HepG2 (cell line): Measurements from ENCODE around the gene CCDC177. TPM values are rescaled to one million over a fixed set of nuclear protein-coding genes. Genes with fewer than 3 reads are reported as not detected.

Source experiments
- ARID3A ChIP-seq: IDR thresholded peaks from 2 replicates; pipeline ENCODE4 v1.6.1; 2012; ENCODE audit warnings: low read depth, low read length, improper control_type of control experiment
- FOXJ3 ChIP-seq: sonication (generic); formaldehyde crosslinking; IDR thresholded peaks from 2 replicates; pipeline ENCODE4 v1.4.0; 2020; ENCODE audit warnings: missing genetic modification reagents, mild to moderate bottlenecking, borderline replicate concordance
- HBP1 ChIP-seq: IDR thresholded peaks from 2 replicates; pipeline ENCODE4 v1.6.1; 2016; ENCODE audit warnings: low read depth, control low read depth
- HINFP ChIP-seq: sonication (generic); formaldehyde crosslinking; IDR thresholded peaks from 2 replicates; pipeline ENCODE4 v1.4.0; 2020; ENCODE audit warnings: low read depth, mild to moderate bottlenecking, missing genetic modification reagents
- KAT2B ChIP-seq: fragments of 150-350 bp; IDR thresholded peaks from 2 replicates; pipeline ENCODE4 v1.6.1; 2014; ENCODE audit warnings: low read depth, low read length, borderline replicate concordance
- KMT2A ChIP-seq: sonication (generic); formaldehyde crosslinking; IDR thresholded peaks from 2 replicates; pipeline ENCODE4 v1.4.0; 2020; ENCODE audit warnings: missing genetic modification reagents
- MBD4 ChIP-seq: IDR thresholded peaks from 2 replicates; pipeline ENCODE4 v1.6.1; 2012; ENCODE audit warnings: low read length, inconsistent platforms, borderline replicate concordance
- MBNL3 ChIP-seq: fragments of 250-450 bp; sonication (Bioruptor Pico); conservative IDR thresholded peaks from 2 replicates; pipeline ENCODE4 v1.8.0; 2022; ENCODE audit warnings: mild to moderate bottlenecking, inconsistent platforms
- MLXIP ChIP-seq: sonication (generic); formaldehyde crosslinking; IDR thresholded peaks from 2 replicates; pipeline ENCODE4 v1.9.0; 2021; ENCODE audit warnings: missing genetic modification reagents, borderline replicate concordance
- RARA ChIP-seq: IDR thresholded peaks from 2 replicates; pipeline ENCODE4 v1.6.1; 2016; ENCODE audit warnings: missing genetic modification reagents, missing compliant biosample characterization
- REL ChIP-seq: sonication (generic); formaldehyde crosslinking; conservative IDR thresholded peaks from 2 replicates; pipeline ENCODE4 v1.8.0; 2022; ENCODE audit warnings: mild to moderate bottlenecking, missing genetic modification reagents, moderate library complexity
- TEAD2 ChIP-seq: sonication (generic); formaldehyde crosslinking; IDR thresholded peaks from 2 replicates; pipeline ENCODE4 v1.9.0; 2021; ENCODE audit warnings: missing genetic modification reagents
- ZFP36L2 ChIP-seq: sonication (generic); formaldehyde crosslinking; IDR thresholded peaks from 2 replicates; pipeline ENCODE4 v1.4.0; 2020; ENCODE audit warnings: missing genetic modification reagents
- ZKSCAN8 ChIP-seq: IDR thresholded peaks from 2 replicates; pipeline ENCODE4 v1.6.1; 2016; ENCODE audit warnings: borderline replicate concordance, missing genetic modification reagents, missing compliant biosample characterization
- ZNF180 ChIP-seq: sonication (generic); formaldehyde crosslinking; IDR thresholded peaks from 2 replicates; pipeline ENCODE4 v1.4.0; 2020; ENCODE audit warnings: low read depth, missing genetic modification reagents, borderline replicate concordance
- ZNF282 ChIP-seq: fragments of 450-650 bp; IDR thresholded peaks from 2 replicates; pipeline ENCODE4 v1.6.1; 2018; ENCODE audit not compliant: partially characterized antibody
- ZNF343 ChIP-seq: sonication (generic); formaldehyde crosslinking; IDR thresholded peaks from 2 replicates; pipeline ENCODE4 v1.4.0; 2020; ENCODE audit warnings: mild to moderate bottlenecking, missing genetic modification reagents
- ZNF414 ChIP-seq: sonication (generic); formaldehyde crosslinking; IDR thresholded peaks from 2 replicates; pipeline ENCODE4 v1.5.0; 2020; ENCODE audit warnings: missing genetic modification reagents
- ZNF737 ChIP-seq: sonication (generic); formaldehyde crosslinking; IDR thresholded peaks from 2 replicates; pipeline ENCODE4 v1.5.0; 2020; ENCODE audit warnings: missing genetic modification reagents, mild to moderate bottlenecking, borderline replicate concordance
- ZNF749 ChIP-seq: sonication (generic); formaldehyde crosslinking; IDR thresholded peaks from 2 replicates; pipeline ENCODE4 v1.8.0; 2022; ENCODE audit warnings: mild to moderate bottlenecking, missing genetic modification reagents, moderate library complexity, borderline replicate concordance
- ZNF841 ChIP-seq: sonication (generic); formaldehyde crosslinking; IDR thresholded peaks from 2 replicates; pipeline ENCODE4 v1.8.1; 2023; ENCODE audit warnings: missing genetic modification reagents, borderline replicate concordance
- polyA plus RNA-seq, 8 experiments: library from polyadenylated mRNA; depleted of rRNA in 3 of 8; stranded (reverse) in 7 of 8; unstranded in 1 of 8; fragments of >200 nt; fragmentation: Illumina TruSeq in 4 of 8; extraction: Trizol in 4 of 8; gene quantifications; 2 replicates each; pipeline versions ENCODE4 v1.2.1 to v1.2.3, GENCODE V29; 2011 to 2016; ENCODE audit warnings: low read depth in 4 of 8, missing spikeins in 1 of 8, mixed read lengths in 1 of 8; ENCODE audit not compliant: insufficient read depth in 1 of 8
- total RNA-seq, 5 experiments: library from RNA; depleted of rRNA; stranded (reverse); fragments of >200 nt; fragmentation: Illumina TruSeq; extraction: Trizol; gene quantifications; 2 replicates each; pipeline ENCODE4 v1.2.3, GENCODE V29; 2016; ENCODE audit warnings: low read depth in 1 of 5

CCDC177 gene
- total and polyA plus RNA-seq, 2 of the 13 experiments (the other 11 are each of a cell fraction or from before 2014, with no cell fraction given) = not detected

- no peak for TF ChIP-seq HINFP
- TF ChIP-seq ZFP36L2 (CRISPR knock-in tag) = no peak
- no peak for TF ChIP-seq ZNF180
- TF ChIP-seq ZKSCAN8 (CRISPR knock-in tag) = no peak
- TF ChIP-seq ZNF749 (CRISPR knock-in tag) = no peak
- TF ChIP-seq KAT2B = no peak
- peak; percentile 42; the same call in 1 of the 2 replicates for TF ChIP-seq FOXJ3 (CRISPR knock-in tag)
- TF ChIP-seq MBD4 = no peak
- no peak for TF ChIP-seq KMT2A (CRISPR knock-in tag)
- peak; percentile 71 for TF ChIP-seq RARA (CRISPR knock-in tag)
- TF ChIP-seq ZNF282 = no peak
- TF ChIP-seq MLXIP = no peak
- TF ChIP-seq TEAD2 (CRISPR knock-in tag) = no peak
- no peak for TF ChIP-seq HBP1
- no peak for TF ChIP-seq MBNL3 (CRISPR knock-in tag)
- peak; percentile 82 for TF ChIP-seq ARID3A
- no peak for TF ChIP-seq ZNF841 (CRISPR knock-in tag)
- no peak for TF ChIP-seq ZNF343 (CRISPR knock-in tag)
- TF ChIP-seq ZNF414 (CRISPR knock-in tag) = 0 out of 2 replicates have a peak, but pooled peaks have one; percentile 52
- TF ChIP-seq ZNF737 (CRISPR knock-in tag) = no peak
- TF ChIP-seq REL = no peak
These were observed 5.4 kb upstream of the CCDC177 start (continued) for GRCh38 chr14:69580009-69580577.
